GM06990 (cell line): ENCODE data around the gene MSMP.
A peak's percentile ranks its signal among the peaks of the same experiment; 100 is the strongest.

Experiments used
- DNase-seq: peaks from one replicate; pipeline ENCODE4 v3.0.0-alpha.2; 2011; ENCODE audit not compliant: insufficient read length; ENCODE audit errors: extremely low read depth
- H3K27me3 ChIP-seq: replicated peaks from 2 replicates; pipeline ENCODE4 v1.6.0; 2011; ENCODE audit warnings: low read length; ENCODE audit not compliant: control insufficient read depth, insufficient read depth
- H3K36me3 ChIP-seq: 2 replicates; pipeline ENCODE4 v1.5.1; 2011; ENCODE audit warnings: low read length; ENCODE audit not compliant: control insufficient read depth, insufficient read depth
- H3K4me3 ChIP-seq: replicated peaks from 2 replicates; pipeline ENCODE4 v1.5.1; 2011; ENCODE audit warnings: low read depth, mild to moderate bottlenecking, control low read depth, low read length
- TF ChIP-seq, protein P1 (sequence below): IDR thresholded peaks from 2 replicates; pipeline ENCODE4 v1.5.1; 2011; ENCODE audit warnings: low read length, control low read depth, mild to moderate bottlenecking, inconsistent platforms; ENCODE audit not compliant: insufficient read depth, poor library complexity, severe bottlenecking

Gene MSMP

DNA sequence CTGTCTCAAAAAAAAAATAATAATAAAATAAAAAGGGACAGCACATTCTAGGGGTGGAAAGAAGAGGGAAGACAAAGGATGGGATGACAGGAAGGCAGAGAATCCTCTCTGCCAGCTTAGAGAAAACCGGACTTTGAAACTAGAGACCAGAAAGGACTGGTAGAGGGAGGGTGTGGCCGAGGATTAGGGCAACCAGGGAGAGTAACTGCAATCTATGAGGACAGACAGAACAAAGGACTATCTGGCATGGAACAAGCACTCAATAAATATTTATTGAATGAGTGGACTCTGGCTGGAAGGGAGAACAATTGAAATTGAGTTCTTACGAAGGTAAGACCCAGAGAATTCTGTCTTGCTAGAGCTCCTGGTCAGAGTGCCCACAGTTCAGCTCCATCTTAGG is 7.5 kb downstream of the MSMP start:
- H3K27me3 ChIP-seq, result no peaks in the 10 kb centered on the region
- TF ChIP-seq, protein P1, sequence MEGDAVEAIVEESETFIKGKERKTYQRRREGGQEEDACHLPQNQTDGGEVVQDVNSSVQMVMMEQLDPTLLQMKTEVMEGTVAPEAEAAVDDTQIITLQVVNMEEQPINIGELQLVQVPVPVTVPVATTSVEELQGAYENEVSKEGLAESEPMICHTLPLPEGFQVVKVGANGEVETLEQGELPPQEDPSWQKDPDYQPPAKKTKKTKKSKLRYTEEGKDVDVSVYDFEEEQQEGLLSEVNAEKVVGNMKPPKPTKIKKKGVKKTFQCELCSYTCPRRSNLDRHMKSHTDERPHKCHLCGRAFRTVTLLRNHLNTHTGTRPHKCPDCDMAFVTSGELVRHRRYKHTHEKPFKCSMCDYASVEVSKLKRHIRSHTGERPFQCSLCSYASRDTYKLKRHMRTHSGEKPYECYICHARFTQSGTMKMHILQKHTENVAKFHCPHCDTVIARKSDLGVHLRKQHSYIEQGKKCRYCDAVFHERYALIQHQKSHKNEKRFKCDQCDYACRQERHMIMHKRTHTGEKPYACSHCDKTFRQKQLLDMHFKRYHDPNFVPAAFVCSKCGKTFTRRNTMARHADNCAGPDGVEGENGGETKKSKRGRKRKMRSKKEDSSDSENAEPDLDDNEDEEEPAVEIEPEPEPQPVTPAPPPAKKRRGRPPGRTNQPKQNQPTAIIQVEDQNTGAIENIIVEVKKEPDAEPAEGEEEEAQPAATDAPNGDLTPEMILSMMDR, result no peak
- H3K4me3 ChIP-seq, result peak overlapping the region; percentile 59
- H3K36me3 ChIP-seq, result peaks cover 18% of the 10 kb centered on the region
- no peak for DNase-seq

DNA sequence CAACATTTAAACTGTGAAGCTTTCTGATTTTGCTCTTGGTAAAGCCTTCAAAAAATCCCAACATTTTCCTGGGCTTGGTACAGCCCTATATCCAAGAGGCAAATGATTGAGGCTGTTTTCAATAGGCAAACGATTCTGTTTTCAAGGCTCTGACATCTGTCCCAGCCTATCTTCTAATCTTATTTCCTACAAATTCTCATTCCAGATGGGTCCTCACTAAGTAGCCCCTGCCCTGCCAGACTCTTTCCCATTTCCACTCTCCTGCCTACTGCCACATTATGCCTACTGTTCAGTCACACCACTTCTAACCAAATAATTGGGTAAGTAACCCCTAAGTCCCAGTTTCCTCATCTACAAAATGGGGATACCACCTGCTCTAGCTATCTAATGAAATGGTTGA is 8.5 kb downstream of the MSMP start:
- no peak overlapping the region; the same call in 1 of the 2 replicates for H3K4me3 ChIP-seq

DNA sequence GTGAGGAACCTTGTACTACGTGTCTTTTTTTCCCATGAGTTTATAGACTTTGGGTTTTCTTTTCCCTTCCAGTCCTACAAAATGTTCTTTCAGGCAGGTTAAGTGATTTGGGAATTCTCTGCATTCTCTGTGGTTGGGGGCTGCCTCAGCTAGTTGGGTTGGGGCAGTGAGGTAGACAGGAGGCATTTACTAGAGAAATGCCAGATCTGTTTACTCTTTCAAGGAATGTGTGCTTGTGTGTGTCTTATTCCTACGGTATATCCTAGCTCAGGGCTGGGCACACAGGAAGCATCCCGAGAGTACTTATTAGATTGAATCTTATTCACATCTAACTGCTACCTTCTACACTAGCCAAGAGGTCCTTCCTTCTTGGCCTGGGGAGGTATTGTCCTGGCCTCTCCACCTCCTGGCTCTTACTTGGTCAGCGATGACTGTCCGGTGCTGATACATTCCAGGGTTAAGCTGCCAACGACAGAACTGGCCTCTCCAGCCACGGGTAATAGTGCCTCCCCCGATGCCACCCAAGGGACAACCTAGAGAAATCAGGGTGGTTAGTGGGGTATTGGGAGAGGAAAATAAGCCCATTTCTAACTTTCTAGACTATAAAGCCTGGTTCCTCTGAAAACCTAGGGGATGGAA is 10.1 kb downstream of the MSMP start:
- TF ChIP-seq, protein P1, result no peak
- Histone ChIP-seq H3K36me3 (peaks cover 31% of the 10 kb centered on the region), H3K27me3 (no peaks in the 10 kb centered on the region), H3K4me3 (no peak overlapping the region)
- DNase-seq, result no peak

More for the DNA sequence above, 8.5 kb downstream of the MSMP start:
- Histone ChIP-seq H3K27me3 (no peaks in the 10 kb centered on the region), H3K36me3 (peaks cover 20% of the 10 kb centered on the region)
- TF ChIP-seq, protein P1, result no peak
- DNase-seq, result no peak

DNA sequence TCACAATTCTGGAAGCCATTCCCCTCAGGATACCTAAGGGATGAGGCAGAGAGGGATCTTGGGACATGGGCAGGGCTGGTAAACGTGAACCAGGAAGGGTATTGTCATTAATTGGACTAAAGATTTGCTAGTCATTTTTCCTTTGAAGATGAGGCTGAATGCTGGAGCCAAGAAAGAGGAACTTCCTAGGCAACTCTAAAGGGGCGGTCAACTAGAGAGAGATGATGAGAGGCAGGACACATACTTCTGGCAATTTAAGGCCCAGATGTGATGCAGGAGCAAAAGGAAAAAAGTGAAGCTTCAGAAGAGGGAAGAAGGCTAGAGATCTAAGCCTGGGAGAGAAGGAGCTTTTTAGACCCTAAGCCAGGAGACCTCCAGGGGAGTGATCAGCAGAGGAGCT is 10.6 kb downstream of the MSMP start:
- DNase-seq, result no peak
- no peak overlapping the region for H3K4me3 ChIP-seq
- peaks cover 33% of the 10 kb centered on the region for H3K36me3 ChIP-seq
- TF ChIP-seq, protein P1, result no peak
- no peaks in the 10 kb centered on the region for H3K27me3 ChIP-seq

DNA sequence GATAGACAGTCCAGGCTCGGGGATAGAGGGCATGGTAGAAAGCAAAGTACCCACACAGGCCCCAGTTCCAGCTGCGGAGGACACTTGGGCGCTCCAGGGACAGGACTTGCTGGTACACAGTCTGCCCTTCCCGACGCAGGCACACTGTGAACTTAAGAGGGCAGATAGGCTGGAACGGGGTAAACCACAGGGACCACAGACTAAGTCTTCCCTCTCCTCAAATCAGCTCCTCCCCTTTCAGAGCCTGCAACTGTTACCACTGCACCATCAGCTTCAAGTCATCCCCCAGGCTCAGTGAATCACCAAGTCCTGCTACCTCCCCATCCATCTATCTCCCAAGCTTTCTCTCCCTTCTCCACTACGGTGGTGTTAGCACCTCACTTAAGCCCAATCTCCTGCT is 12.3 kb downstream of the MSMP start:
- no peak for DNase-seq
- TF ChIP-seq, protein P1, result no peak
- Histone ChIP-seq H3K36me3 (peaks cover 43% of the 10 kb centered on the region), H3K4me3 (no peak overlapping the region), H3K27me3 (no peaks in the 10 kb centered on the region)

DNA sequence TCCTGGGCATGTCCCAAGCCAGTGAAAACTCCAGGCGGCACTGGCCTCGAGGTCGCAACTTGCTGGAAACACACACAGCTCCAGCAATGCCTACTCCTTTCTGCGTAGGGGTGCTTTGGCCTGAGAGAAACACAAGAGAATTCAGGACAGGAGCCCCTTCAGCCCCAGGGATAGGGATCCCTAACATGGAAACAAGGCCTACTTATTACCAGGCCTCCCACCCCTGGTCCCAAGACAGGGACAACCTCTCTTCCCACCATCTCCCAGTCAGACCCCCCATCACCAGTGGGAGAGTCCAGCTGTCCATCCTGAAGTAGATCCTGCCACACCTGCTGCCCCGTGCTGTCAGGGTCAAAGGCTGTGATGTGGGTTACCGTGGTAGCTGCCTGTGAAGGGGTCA is 13.8 kb downstream of the MSMP start:
- no peak for DNase-seq
- Histone ChIP-seq H3K27me3 (no peaks in the 10 kb centered on the region), H3K4me3 (no peak overlapping the region), H3K36me3 (peaks cover 48% of the 10 kb centered on the region)
- TF ChIP-seq, protein P1, result no peak
